Glomerular endothelial cell (primary cell): ENCODE measurements around the gene ZFP82. TPM values are rescaled to one million over a fixed set of nuclear protein-coding genes. Genes with fewer than 3 reads are reported as not detected.

Experiments used
- DNase-seq: peaks from one replicate; pipeline ENCODE4 v3.0.0-alpha.2; 2011; ENCODE audit warnings: low read depth, low spot score; ENCODE audit errors: extremely low read depth
- total RNA-seq: library from RNA; depleted of rRNA; stranded (reverse); fragments of >200 nt; gene quantifications from 2 replicates; pipeline ENCODE4 v1.2.3, GENCODE V29; 2015

The ZFP82 gene
- total RNA-seq, 1 donor from 2014 or later: 4.7 TPM

DNA sequence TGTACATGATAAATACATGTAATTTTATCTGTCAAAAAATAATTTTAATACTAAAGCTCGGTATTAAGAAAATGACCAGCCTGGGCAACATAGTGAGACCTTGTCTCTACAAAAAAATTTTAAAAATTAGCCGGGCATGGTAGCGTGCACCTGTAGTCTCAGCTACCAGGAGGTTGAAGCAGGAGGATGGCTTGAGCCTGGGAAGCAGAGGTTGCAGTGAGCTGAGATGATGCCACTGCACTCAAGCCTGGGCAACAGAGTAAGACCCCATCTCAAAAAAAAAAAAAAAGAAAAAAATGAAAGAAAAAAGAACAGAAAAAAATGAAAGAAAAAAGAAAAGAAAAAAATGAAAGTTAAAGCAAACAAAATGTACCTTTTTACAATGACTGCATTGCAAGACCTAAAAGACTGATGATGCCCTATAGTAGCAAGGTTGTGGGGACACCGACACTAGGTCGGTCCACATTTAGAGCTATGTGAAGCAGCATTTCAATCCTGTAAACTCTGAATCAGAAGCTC is 44.7 kb downstream of the ZFP82 start:
- no peak for DNase-seq

DNA sequence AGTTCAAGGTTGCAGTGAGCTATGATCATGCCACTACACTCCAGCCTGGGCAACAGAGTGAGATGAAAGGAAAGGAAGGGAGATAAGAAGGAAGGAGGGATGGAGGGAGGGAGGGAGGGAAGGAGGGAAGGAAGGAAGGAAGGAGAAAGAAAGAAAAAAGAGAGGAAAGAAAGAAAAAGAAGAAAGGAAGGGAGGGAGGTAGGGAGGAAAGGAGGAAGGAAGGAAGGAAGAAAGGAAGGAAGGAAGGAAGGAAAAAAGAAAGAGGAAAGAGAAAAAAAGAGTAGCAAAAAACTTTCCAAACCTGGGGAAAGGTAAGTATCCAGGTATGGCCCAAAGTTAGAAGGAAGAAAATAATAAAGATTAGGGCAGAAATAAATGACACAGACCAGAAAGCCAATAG is 46.6 kb downstream of the ZFP82 start:
- DNase-seq: no peak

DNA sequence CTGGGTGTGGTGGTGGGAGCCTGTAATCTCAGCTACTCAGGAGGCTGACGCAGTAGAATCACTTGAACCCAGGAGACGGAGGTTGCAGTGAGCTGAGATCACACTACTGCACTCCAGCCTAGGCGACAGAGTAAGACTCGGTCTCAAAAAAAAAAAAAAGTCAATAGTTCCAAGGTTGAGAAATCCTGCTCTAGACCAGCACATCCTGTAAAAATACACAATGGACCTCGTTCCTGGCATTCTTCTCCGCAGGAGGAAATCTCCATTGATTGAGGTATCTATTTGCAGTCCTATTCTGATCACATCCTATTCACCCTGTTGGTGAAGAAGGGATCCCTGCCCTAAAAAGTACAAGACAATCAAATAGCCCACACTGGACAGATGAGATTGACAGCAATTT is 54.6 kb downstream of the ZFP82 start:
- DNase-seq: no peak

Other genes starting within 250 kb of the ZFP82 start
- gene ZNF565, start 204.0 kb downstream of the ZFP82 start, total RNA-seq: 1.2 and 2.9 TPM in 2 replicates
- gene ZNF146, start 203.5 kb downstream of the ZFP82 start, total RNA-seq: 68.7 and 77.4 TPM in 2 replicates
- 1.2 and 3.5 TPM in 2 replicates for gene ZFP14, start 39.4 kb downstream of the ZFP82 start, total RNA-seq
- gene ZNF566, start 70.9 kb upstream of the ZFP82 start, total RNA-seq: 4.0 and 11.1 TPM in 2 replicates
- 12.7 and 13.8 TPM in 2 replicates for gene ZNF260, start 109.6 kb upstream of the ZFP82 start, total RNA-seq
- gene ZNF529, start 154.6 kb upstream of the ZFP82 start, total RNA-seq: 4.1 and 8.1 TPM in 2 replicates
- 6.0 and 8.5 TPM in 2 replicates for gene ZNF382, start 186.7 kb upstream of the ZFP82 start, total RNA-seq
- 5.4 and 12.4 TPM in 2 replicates for gene ZNF461, start 248.2 kb upstream of the ZFP82 start, total RNA-seq